HepG2 (cell line): Measurements from ENCODE around the gene CD6. TPM values are rescaled to one million over a fixed set of nuclear protein-coding genes. Genes with fewer than 3 reads are reported as not detected.

ENCODE experiments used
- ATAC-seq: fragments of 200-7000 bp; cut with Tn5 transposase; 3 replicates; pipeline ENCODE4 v1.9.1; 2020; ENCODE audit warnings: mild to moderate bottlenecking, moderate library complexity
- BruUV-seq: library from RNA; stranded (reverse); fragments of 400-500 nt; replicated peaks from 2 replicates; lab custom pipeline; 2021; lab: Mats Ljungman, UMichigan
- CTCF ChIA-PET: fragments of 300-600 bp; formaldehyde crosslinking; extraction: SDS; loops from one replicate; lab custom pipeline; 2021; ENCODE audit warnings: low total read pairs, inconsistent platforms, low intra/inter-chr PET ratio; lab: Yijun Ruan, JAX
- POLR2A ChIA-PET: fragments of 350-600 bp; sonication (Branson Sonifier 250); formaldehyde crosslinking; loops from one replicate; lab custom pipeline; 2020; ENCODE audit warnings: antibody characterized with exemption, inconsistent platforms; lab: Yijun Ruan, JAX
- DNase-seq: peaks from one replicate; pipeline ENCODE4 v3.0.0-alpha.2; 2015; ENCODE audit warnings: low spot score
- FAIRE-seq: peaks from 3 replicates; lab custom pipeline; 2011; peaks lifted over from hg19 to GRCh38; lab: Jason Lieb, UNC
- H2AFZ ChIP-seq: one replicate; pipeline ENCODE4 v1.6.1; 2011; ENCODE audit warnings: low read length, inconsistent platforms
- H3K27ac ChIP-seq: fragments of 300-600 bp; 3 replicates; pipeline ENCODE4 v1.8.0; 2011; ENCODE audit warnings: mixed run types, mild to moderate bottlenecking, mixed read lengths, low read length, inconsistent platforms; ENCODE audit not compliant: insufficient read depth; ENCODE audit errors: extremely low read length
- H3K27me3 ChIP-seq, 2 experiments: fragments of 200-600 bp in 1 of 2; 2 replicates in 1 of 2; 3 replicates in 1 of 2; pipeline versions ENCODE4 v1.6.0 to v1.8.0; 2011; ENCODE audit warnings: low read length in 2 of 2, mild to moderate bottlenecking in 2 of 2, moderate library complexity in 2 of 2, inconsistent platforms in 1 of 2; ENCODE audit not compliant: insufficient read depth in 2 of 2, control insufficient read depth in 1 of 2
- H3K36me3 ChIP-seq, 2 experiments: fragments of 200-600 bp in 1 of 2; replicated peaks in 1 of 2; 2 replicates in 1 of 2; 3 replicates in 1 of 2; pipeline versions ENCODE4 v1.5.1 to v1.8.0; 2011; ENCODE audit warnings: low read length in 2 of 2, inconsistent platforms in 1 of 2; ENCODE audit not compliant: insufficient read depth in 2 of 2, control insufficient read depth in 1 of 2
- H3K4me1 ChIP-seq: 2 replicates; pipeline ENCODE4 v1.5.1; 2012; ENCODE audit warnings: low read length, inconsistent platforms; ENCODE audit not compliant: insufficient read depth
- H3K4me2 ChIP-seq: 2 replicates; pipeline ENCODE4 v1.6.0; 2011; ENCODE audit warnings: low read depth, low read length, inconsistent platforms
- H3K4me3 ChIP-seq, 3 experiments: fragments of 200-600 bp in 1 of 3; sonication (generic), shearing (Covaris generic) in 1 of 3; replicated peaks in 1 of 3; 2 replicates each; pipeline ENCODE4 v1.5.1; 2011 to 2016; ENCODE audit warnings: low read length in 3 of 3, inconsistent platforms in 2 of 3, low read depth in 2 of 3, mild to moderate bottlenecking in 2 of 3, control low read depth in 1 of 3, mixed read lengths in 1 of 3; ENCODE audit not compliant: insufficient read depth in 1 of 3
- H3K79me2 ChIP-seq: one replicate; pipeline ENCODE4 v1.6.1; 2011; ENCODE audit warnings: low read length, inconsistent platforms; ENCODE audit not compliant: insufficient read depth
- H3K9ac ChIP-seq: 2 replicates; pipeline ENCODE4 v1.6.0; 2011; ENCODE audit warnings: mild to moderate bottlenecking, low read depth, low read length, inconsistent platforms; ENCODE audit not compliant: insufficient read depth
- H3K9me3 ChIP-seq: 2 replicates; pipeline ENCODE4 v1.5.1; 2012; ENCODE audit warnings: mild to moderate bottlenecking, low read length
- H4K20me1 ChIP-seq: 2 replicates; pipeline ENCODE4 v1.6.0; 2011; ENCODE audit warnings: inconsistent platforms, mild to moderate bottlenecking, low read length, moderate library complexity; ENCODE audit not compliant: insufficient read depth
- ARHGAP35 ChIP-seq: sonication (generic); formaldehyde crosslinking; IDR thresholded peaks from 2 replicates; pipeline ENCODE4 v1.9.0; 2022; ENCODE audit warnings: mild to moderate bottlenecking, inconsistent platforms, moderate library complexity, missing genetic modification reagents, borderline replicate concordance
- ERF ChIP-seq: IDR thresholded peaks from 2 replicates; pipeline ENCODE4 v1.6.1; 2018; ENCODE audit warnings: missing biosample characterization, missing genetic modification reagents
- FOXO1 ChIP-seq: sonication (generic); formaldehyde crosslinking; IDR thresholded peaks from 2 replicates; pipeline ENCODE4 v1.4.0; 2020; ENCODE audit warnings: missing genetic modification reagents
- KLF12 ChIP-seq: sonication (generic); formaldehyde crosslinking; IDR thresholded peaks from 2 replicates; pipeline ENCODE4 v1.4.0; 2020; ENCODE audit warnings: missing genetic modification reagents, borderline replicate concordance
- MTA3 ChIP-seq: sonication (generic); formaldehyde crosslinking; IDR thresholded peaks from 2 replicates; pipeline ENCODE4 v1.4.0; 2020; ENCODE audit warnings: missing genetic modification reagents
- PHB2 ChIP-seq: fragments of 450-650 bp; IDR thresholded peaks from 2 replicates; pipeline ENCODE4 v1.6.1; 2018; ENCODE audit not compliant: partially characterized antibody
- RFX3 ChIP-seq: IDR thresholded peaks from 2 replicates; pipeline ENCODE4 v1.6.1; 2016; ENCODE audit warnings: missing biosample characterization, missing genetic modification reagents
- SETDB1 ChIP-seq: sonication (generic); formaldehyde crosslinking; IDR thresholded peaks from 2 replicates; pipeline ENCODE4 v1.5.1; 2020; ENCODE audit warnings: missing genetic modification reagents, mild to moderate bottlenecking, borderline replicate concordance
- SRSF4 ChIP-seq: fragments of 200-400 bp; formaldehyde crosslinking; IDR thresholded peaks from one replicate; pipeline ENCODE4 v1.6.1; 2018; ENCODE audit warnings: mild to moderate bottlenecking, low read depth, low read length, moderate library complexity; ENCODE audit not compliant: poor library complexity, severe bottlenecking
- TGIF2 ChIP-seq: IDR thresholded peaks from 2 replicates; pipeline ENCODE4 v1.6.1; 2016; ENCODE audit warnings: control low read depth, missing compliant biosample characterization
- ZNF143 ChIP-seq: sonication (generic); formaldehyde crosslinking; IDR thresholded peaks from 2 replicates; pipeline ENCODE4 v1.4.0; 2020; ENCODE audit warnings: missing genetic modification reagents
- ZNF207 ChIP-seq: fragments of 450-650 bp; IDR thresholded peaks from 2 replicates; pipeline ENCODE4 v1.6.1; 2016; ENCODE audit warnings: antibody characterized with exemption, borderline replicate concordance
- ZNF230 ChIP-seq: sonication (generic); formaldehyde crosslinking; IDR thresholded peaks from 2 replicates; pipeline ENCODE4 v1.4.0; 2020; ENCODE audit warnings: mild to moderate bottlenecking, missing genetic modification reagents
- ZNF3 ChIP-seq: IDR thresholded peaks from 2 replicates; pipeline ENCODE4 v1.7.0; 2017; ENCODE audit warnings: inconsistent platforms
- ZNF550 ChIP-seq: sonication (generic); formaldehyde crosslinking; IDR thresholded peaks from 2 replicates; pipeline ENCODE4 v1.4.0; 2020; ENCODE audit warnings: mild to moderate bottlenecking, missing genetic modification reagents, borderline replicate concordance
- ZNF761 ChIP-seq: sonication (generic); formaldehyde crosslinking; conservative IDR thresholded peaks from 2 replicates; pipeline ENCODE4 v1.4.0; 2020; ENCODE audit warnings: mild to moderate bottlenecking, missing genetic modification reagents
- WGBS: methylation state at CpG from one replicate; pipeline ENCODE4 v1.1.6; 2017; ENCODE audit warnings: low lambda C conversion rate; 5-methylcytosine and 5-hydroxymethylcytosine counted together
- in situ Hi-C: cut with HindIII; loops from 2 replicates; pipeline ENCODE4 v1.10.0; 2017; ENCODE audit warnings: low pct_unique_long_range_greater_than_20kb; ENCODE audit not compliant: extremely low pct_ligation_motif_present
- intact Hi-C: fragments of 100-400 bp; cut with micrococcal nuclease; formaldehyde crosslinking; loops from one replicate; pipeline ENCODE4 v1.10.0; 2022; ENCODE audit not compliant: unreplicated experiment
- polyA plus RNA-seq, 8 experiments: library from polyadenylated mRNA; depleted of rRNA in 3 of 8; stranded (reverse) in 7 of 8; unstranded in 1 of 8; fragments of >200 nt; fragmentation: Illumina TruSeq in 4 of 8; extraction: Trizol in 4 of 8; gene quantifications; 2 replicates each; pipeline versions ENCODE4 v1.2.1 to v1.2.3, GENCODE V29; 2011 to 2016; ENCODE audit warnings: low read depth in 4 of 8, missing spikeins in 1 of 8, mixed read lengths in 1 of 8; ENCODE audit not compliant: insufficient read depth in 1 of 8
- total RNA-seq, 5 experiments: library from RNA; depleted of rRNA; stranded (reverse); fragments of >200 nt; fragmentation: Illumina TruSeq; extraction: Trizol; gene quantifications; 2 replicates each; pipeline ENCODE4 v1.2.3, GENCODE V29; 2016; ENCODE audit warnings: low read depth in 1 of 5
- TF ChIP-seq, protein P1 (sequence below): sonication (generic); formaldehyde crosslinking; IDR thresholded peaks from 2 replicates; pipeline ENCODE4 v1.4.0; 2020; ENCODE audit warnings: mild to moderate bottlenecking, low read depth, missing genetic modification reagents
- TF ChIP-seq, protein P2 (sequence below): sonication (generic); formaldehyde crosslinking; IDR thresholded peaks from 2 replicates; pipeline ENCODE4 v1.5.0; 2020; ENCODE audit warnings: missing genetic modification reagents
- TF ChIP-seq, protein P3 (sequence below): sonication (generic); formaldehyde crosslinking; IDR thresholded peaks from 2 replicates; pipeline ENCODE4 v1.4.0; 2020; ENCODE audit warnings: mild to moderate bottlenecking, missing genetic modification reagents, borderline replicate concordance

CD6 gene
- total and polyA plus RNA-seq, 2 of the 13 experiments (the other 11 are each of a cell fraction or from before 2014, with no cell fraction given), result not detected

DNA sequence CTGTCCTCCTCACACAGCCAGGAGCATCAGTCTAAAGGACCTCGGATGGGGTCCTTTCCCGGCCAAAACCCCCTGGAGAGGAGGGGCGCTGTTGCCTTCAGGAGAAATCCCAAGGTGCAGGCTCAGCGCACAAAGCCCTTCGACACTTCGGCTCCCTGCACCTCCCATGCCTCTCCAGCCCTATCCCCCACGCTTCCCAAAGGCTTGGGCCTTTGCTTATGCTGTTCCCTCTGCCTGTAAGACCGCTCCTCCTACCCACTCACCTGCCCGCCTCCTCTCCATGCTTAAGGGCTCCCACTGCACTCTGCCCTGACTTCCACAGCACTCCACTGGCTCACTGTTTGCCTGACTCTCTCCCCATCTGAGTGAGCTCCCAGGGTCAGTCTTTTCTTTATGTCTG is 33.0 kb upstream of the CD6 start:
- CTCF ChIA-PET, result no interaction called here
- no TSS peak for BruUV-seq
- 69% methylated on average over 9 of the region's 9 CpGs for WGBS
- Histone ChIP-seq H2AFZ (no peak overlapping the region), H3K4me2 (no peak overlapping the region), H3K9ac (no peak overlapping the region), H3K79me2 (no peaks in the 10 kb centered on the region), H4K20me1 (no peaks in the 10 kb centered on the region), H3K9me3 (no peaks in the 10 kb centered on the region), H3K4me1 (no peaks in the 10 kb centered on the region), H3K36me3 (no peaks in the 10 kb centered on the region), H3K27ac (no peak overlapping the region), H3K4me3 (no peak overlapping the region), H3K27me3 (peaks cover 0 to 2% of the 10 kb centered on the region in 2 experiments; a peak in 2 of 5 replicates)
- intact Hi-C loops, result no loop called here
- in situ Hi-C loops, result no loop called here
- ATAC-seq (no peak), FAIRE-seq (no peak), DNase-seq (no peak)
- POLR2A ChIA-PET, result interaction anchor here (0.7 kb wide), 1 partner anchor 9 kb away, joined by 3 read pairs; no protein-coding TSS in a partner anchor
- TF ChIP-seq ZNF207 (no peak), TGIF2 (CRISPR knock-in tag) (no peak), SRSF4 (no peak), RFX3 (CRISPR knock-in tag) (no peak), ZNF550 (CRISPR knock-in tag) (no peak), ERF (no peak), KLF12 (CRISPR knock-in tag) (no peak), SETDB1 (CRISPR knock-in tag) (no peak), PHB2 (no peak), ARHGAP35 (CRISPR knock-in tag) (no peak), MTA3 (CRISPR knock-in tag) (no peak), FOXO1 (no peak), ZNF230 (no peak), ZNF3 (CRISPR knock-in tag) (no peak), ZNF143 (CRISPR knock-in tag) (no peak), ZNF761 (CRISPR knock-in tag) (no peak)
- TF ChIP-seq, protein P1, sequence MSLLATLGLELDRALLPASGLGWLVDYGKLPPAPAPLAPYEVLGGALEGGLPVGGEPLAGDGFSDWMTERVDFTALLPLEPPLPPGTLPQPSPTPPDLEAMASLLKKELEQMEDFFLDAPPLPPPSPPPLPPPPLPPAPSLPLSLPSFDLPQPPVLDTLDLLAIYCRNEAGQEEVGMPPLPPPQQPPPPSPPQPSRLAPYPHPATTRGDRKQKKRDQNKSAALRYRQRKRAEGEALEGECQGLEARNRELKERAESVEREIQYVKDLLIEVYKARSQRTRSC (CRISPR knock-in tag), result no peak
- TF ChIP-seq, protein P2, sequence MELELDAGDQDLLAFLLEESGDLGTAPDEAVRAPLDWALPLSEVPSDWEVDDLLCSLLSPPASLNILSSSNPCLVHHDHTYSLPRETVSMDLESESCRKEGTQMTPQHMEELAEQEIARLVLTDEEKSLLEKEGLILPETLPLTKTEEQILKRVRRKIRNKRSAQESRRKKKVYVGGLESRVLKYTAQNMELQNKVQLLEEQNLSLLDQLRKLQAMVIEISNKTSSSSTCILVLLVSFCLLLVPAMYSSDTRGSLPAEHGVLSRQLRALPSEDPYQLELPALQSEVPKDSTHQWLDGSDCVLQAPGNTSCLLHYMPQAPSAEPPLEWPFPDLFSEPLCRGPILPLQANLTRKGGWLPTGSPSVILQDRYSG (CRISPR knock-in tag), result no peak
- TF ChIP-seq, protein P3, sequence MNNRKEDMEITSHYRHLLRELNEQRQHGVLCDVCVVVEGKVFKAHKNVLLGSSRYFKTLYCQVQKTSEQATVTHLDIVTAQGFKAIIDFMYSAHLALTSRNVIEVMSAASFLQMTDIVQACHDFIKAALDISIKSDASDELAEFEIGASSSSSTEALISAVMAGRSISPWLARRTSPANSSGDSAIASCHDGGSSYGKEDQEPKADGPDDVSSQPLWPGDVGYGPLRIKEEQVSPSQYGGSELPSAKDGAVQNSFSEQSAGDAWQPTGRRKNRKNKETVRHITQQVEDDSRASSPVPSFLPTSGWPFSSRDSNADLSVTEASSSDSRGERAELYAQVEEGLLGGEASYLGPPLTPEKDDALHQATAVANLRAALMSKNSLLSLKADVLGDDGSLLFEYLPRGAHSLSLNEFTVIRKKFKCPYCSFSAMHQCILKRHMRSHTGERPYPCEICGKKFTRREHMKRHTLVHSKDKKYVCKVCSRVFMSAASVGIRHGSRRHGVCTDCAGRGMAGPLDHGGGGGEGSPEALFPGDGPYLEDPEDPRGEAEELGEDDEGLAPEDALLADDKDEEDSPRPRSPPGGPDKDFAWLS (CRISPR knock-in tag), result no peak
